ENCODE results near the gene GSK3A.

The GSK3A gene

GRCh38 chr19:42280815-42281145 is 38.4 kb upstream of the GSK3A start:
- Histone ChIP-seq H3K36me3 (ENCODE audit: control insufficient read depth, insufficient read depth, low read length) (no peaks in the 10 kb centered on the region), H3K27ac (ENCODE audit: insufficient read depth, low read depth, low read length, poor library complexity, severe bottlenecking) (peak overlapping the region; percentile 44), H3K4me1 (ENCODE audit: control insufficient read depth, insufficient read depth, low read length) (peaks cover 44% of the 10 kb centered on the region), H3K9me3 (ENCODE audit: control insufficient read depth, low read length) (no peaks in the 10 kb centered on the region), H3K27me3 (ENCODE audit: control insufficient read depth, insufficient read depth, low read length, poor library complexity, severe bottlenecking) (no peaks in the 10 kb centered on the region), H3K4me3 (ENCODE audit: insufficient read depth, low read depth, low read length) (peak overlapping the region; percentile 96)
- 2% methylated on average over 19 to 20 of the region's 20 CpGs for WGBS, 2 experiments

GRCh38 chr19:42279902-42280814 is 37.8 kb upstream of the GSK3A start:
- Histone ChIP-seq H3K4me3 (ENCODE audit: insufficient read depth, low read depth, low read length) (peak overlapping the region; percentile 96), H3K27me3 (ENCODE audit: control insufficient read depth, insufficient read depth, low read length, poor library complexity, severe bottlenecking) (no peaks in the 10 kb centered on the region), H3K27ac (ENCODE audit: insufficient read depth, low read depth, low read length, poor library complexity, severe bottlenecking) (peak overlapping the region; percentile 60), H3K36me3 (ENCODE audit: control insufficient read depth, insufficient read depth, low read length) (no peaks in the 10 kb centered on the region), H3K4me1 (ENCODE audit: control insufficient read depth, insufficient read depth, low read length) (peaks cover 38% of the 10 kb centered on the region), H3K9me3 (ENCODE audit: control insufficient read depth, low read length) (no peaks in the 10 kb centered on the region)
- 0% methylated on average over 89 of the region's 89 CpGs for WGBS, 2 experiments

- no peaks in the 10 kb centered on the region for H3K27me3 ChIP-seq (ENCODE audit: control insufficient read depth, insufficient read depth, low read length, poor library complexity, severe bottlenecking)
- H3K9me3 ChIP-seq (ENCODE audit: control insufficient read depth, low read length) = no peaks in the 10 kb centered on the region
- peak overlapping the region; percentile 96 for H3K4me3 ChIP-seq (ENCODE audit: insufficient read depth, low read depth, low read length)
- peaks cover 33% of the 10 kb centered on the region for H3K4me1 ChIP-seq (ENCODE audit: control insufficient read depth, insufficient read depth, low read length)
- 35 to 40% methylated on average over 6 of the region's 6 CpGs for WGBS, 2 experiments
- H3K36me3 ChIP-seq (ENCODE audit: control insufficient read depth, insufficient read depth, low read length) = no peaks in the 10 kb centered on the region
- no peak overlapping the region for H3K27ac ChIP-seq (ENCODE audit: insufficient read depth, low read depth, low read length, poor library complexity, severe bottlenecking)
Observed at GRCh38 chr19:42279155-42279901, 36.9 kb upstream of the GSK3A start.

GRCh38 chr19:42278452-42279154 is 36.2 kb upstream of the GSK3A start:
- H3K27me3 ChIP-seq (ENCODE audit: control insufficient read depth, insufficient read depth, low read length, poor library complexity, severe bottlenecking) = no peaks in the 10 kb centered on the region
- peaks cover 33% of the 10 kb centered on the region for H3K4me1 ChIP-seq (ENCODE audit: control insufficient read depth, insufficient read depth, low read length)
- 87 to 91% methylated on average over 5 of the region's 5 CpGs for WGBS, 2 experiments

GRCh38 chr19:42277821-42278451 is 35.5 kb upstream of the GSK3A start:
- no peaks in the 10 kb centered on the region for H3K27me3 ChIP-seq (ENCODE audit: control insufficient read depth, insufficient read depth, low read length, poor library complexity, severe bottlenecking)
- peaks cover 27% of the 10 kb centered on the region for H3K4me1 ChIP-seq (ENCODE audit: control insufficient read depth, insufficient read depth, low read length)
- no peak overlapping the region for H3K4me3 ChIP-seq (ENCODE audit: insufficient read depth, low read depth, low read length)
- no peaks in the 10 kb centered on the region for H3K9me3 ChIP-seq (ENCODE audit: control insufficient read depth, low read length)
- WGBS, 2 experiments = 84 to 86% methylated on average over 10 of the region's 10 CpGs
- no peak overlapping the region for H3K27ac ChIP-seq (ENCODE audit: insufficient read depth, low read depth, low read length, poor library complexity, severe bottlenecking)
- H3K36me3 ChIP-seq (ENCODE audit: control insufficient read depth, insufficient read depth, low read length) = no peaks in the 10 kb centered on the region

More at GRCh38 chr19:42278452-42279154, 36.2 kb upstream of the GSK3A start:
- Histone ChIP-seq H3K4me3 (ENCODE audit: insufficient read depth, low read depth, low read length) (no peak overlapping the region), H3K27ac (ENCODE audit: insufficient read depth, low read depth, low read length, poor library complexity, severe bottlenecking) (no peak overlapping the region), H3K9me3 (ENCODE audit: control insufficient read depth, low read length) (no peaks in the 10 kb centered on the region), H3K36me3 (ENCODE audit: control insufficient read depth, insufficient read depth, low read length) (no peaks in the 10 kb centered on the region)

- no peaks in the 10 kb centered on the region for H3K36me3 ChIP-seq (ENCODE audit: control insufficient read depth, insufficient read depth, low read length)
- H3K27ac ChIP-seq (ENCODE audit: insufficient read depth, low read depth, low read length, poor library complexity, severe bottlenecking) = no peak overlapping the region
- no peak overlapping the region for H3K4me3 ChIP-seq (ENCODE audit: insufficient read depth, low read depth, low read length)
- no peaks in the 10 kb centered on the region for H3K27me3 ChIP-seq (ENCODE audit: control insufficient read depth, insufficient read depth, low read length, poor library complexity, severe bottlenecking)
- WGBS, 2 experiments = 93 to 94% methylated on average over 4 of the region's 4 CpGs
- H3K9me3 ChIP-seq (ENCODE audit: control insufficient read depth, low read length) = no peaks in the 10 kb centered on the region
- H3K4me1 ChIP-seq (ENCODE audit: control insufficient read depth, insufficient read depth, low read length) = peaks cover 17% of the 10 kb centered on the region
Observed at GRCh38 chr19:42276821-42277220, 34.4 kb upstream of the GSK3A start.

DNA sequence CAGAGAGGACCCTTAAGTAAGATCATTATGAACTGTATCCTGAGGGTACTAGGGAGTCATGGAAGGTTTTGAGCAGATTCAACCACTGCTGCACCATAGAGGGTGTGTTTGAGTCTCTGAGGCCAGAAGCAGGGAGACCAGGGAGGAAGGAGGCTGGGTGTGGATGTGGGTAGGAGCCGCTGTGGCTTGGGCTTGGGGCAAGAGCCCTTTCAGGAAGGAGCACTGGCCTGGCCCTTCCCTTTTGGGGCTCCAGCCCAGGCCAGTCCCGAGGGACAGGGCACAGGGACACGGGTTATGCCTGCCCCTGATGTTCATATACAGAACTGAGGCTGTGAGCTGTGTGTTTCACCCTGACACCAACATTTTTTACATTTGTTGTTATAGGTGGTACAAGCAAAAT is 33.9 kb upstream of the GSK3A start:
- Histone ChIP-seq H3K4me1 (ENCODE audit: control insufficient read depth, insufficient read depth, low read length) (peaks cover 12% of the 10 kb centered on the region), H3K4me3 (ENCODE audit: insufficient read depth, low read depth, low read length) (no peak overlapping the region), H3K27ac (ENCODE audit: insufficient read depth, low read depth, low read length, poor library complexity, severe bottlenecking) (no peak overlapping the region), H3K27me3 (ENCODE audit: control insufficient read depth, insufficient read depth, low read length, poor library complexity, severe bottlenecking) (no peaks in the 10 kb centered on the region), H3K36me3 (ENCODE audit: control insufficient read depth, insufficient read depth, low read length) (no peaks in the 10 kb centered on the region), H3K9me3 (ENCODE audit: control insufficient read depth, low read length) (no peaks in the 10 kb centered on the region)
- WGBS, 2 experiments = 93 to 95% methylated on average over 3 of the region's 3 CpGs

- Histone ChIP-seq H3K4me3 (ENCODE audit: insufficient read depth, low read depth, low read length) (no peak overlapping the region), H3K27me3 (ENCODE audit: control insufficient read depth, insufficient read depth, low read length, poor library complexity, severe bottlenecking) (no peaks in the 10 kb centered on the region), H3K4me1 (ENCODE audit: control insufficient read depth, insufficient read depth, low read length) (peaks cover 9% of the 10 kb centered on the region), H3K36me3 (ENCODE audit: control insufficient read depth, insufficient read depth, low read length) (no peaks in the 10 kb centered on the region), H3K9me3 (ENCODE audit: control insufficient read depth, low read length) (no peaks in the 10 kb centered on the region), H3K27ac (ENCODE audit: insufficient read depth, low read depth, low read length, poor library complexity, severe bottlenecking) (no peak overlapping the region)
- WGBS, 2 experiments = 88 to 98% methylated on average over 3 of the region's 3 CpGs
Observed at GRCh38 chr19:42275517-42275916, 33.1 kb upstream of the GSK3A start.

GRCh38 chr19:42275103-42275502 is 32.7 kb upstream of the GSK3A start:
- H3K4me1 ChIP-seq (ENCODE audit: control insufficient read depth, insufficient read depth, low read length) = peaks cover 10% of the 10 kb centered on the region
- H3K36me3 ChIP-seq (ENCODE audit: control insufficient read depth, insufficient read depth, low read length) = no peaks in the 10 kb centered on the region
- no peak overlapping the region for H3K4me3 ChIP-seq (ENCODE audit: insufficient read depth, low read depth, low read length)
- no peak overlapping the region for H3K27ac ChIP-seq (ENCODE audit: insufficient read depth, low read depth, low read length, poor library complexity, severe bottlenecking)
- H3K9me3 ChIP-seq (ENCODE audit: control insufficient read depth, low read length) = no peaks in the 10 kb centered on the region
- H3K27me3 ChIP-seq (ENCODE audit: control insufficient read depth, insufficient read depth, low read length, poor library complexity, severe bottlenecking) = no peaks in the 10 kb centered on the region
- 94 to 95% methylated on average over 7 of the region's 7 CpGs for WGBS, 2 experiments

Measured in ectodermal cell (in vitro differentiated cells).